ENCODE measurements around the gene AUTS2. TPM values are rescaled to one million over a fixed set of nuclear protein-coding genes. Genes with fewer than 3 reads are reported as not detected.

Gene AUTS2
- total RNA-seq, 1 donor from 2014 or later, result 56.0 TPM

DNA sequence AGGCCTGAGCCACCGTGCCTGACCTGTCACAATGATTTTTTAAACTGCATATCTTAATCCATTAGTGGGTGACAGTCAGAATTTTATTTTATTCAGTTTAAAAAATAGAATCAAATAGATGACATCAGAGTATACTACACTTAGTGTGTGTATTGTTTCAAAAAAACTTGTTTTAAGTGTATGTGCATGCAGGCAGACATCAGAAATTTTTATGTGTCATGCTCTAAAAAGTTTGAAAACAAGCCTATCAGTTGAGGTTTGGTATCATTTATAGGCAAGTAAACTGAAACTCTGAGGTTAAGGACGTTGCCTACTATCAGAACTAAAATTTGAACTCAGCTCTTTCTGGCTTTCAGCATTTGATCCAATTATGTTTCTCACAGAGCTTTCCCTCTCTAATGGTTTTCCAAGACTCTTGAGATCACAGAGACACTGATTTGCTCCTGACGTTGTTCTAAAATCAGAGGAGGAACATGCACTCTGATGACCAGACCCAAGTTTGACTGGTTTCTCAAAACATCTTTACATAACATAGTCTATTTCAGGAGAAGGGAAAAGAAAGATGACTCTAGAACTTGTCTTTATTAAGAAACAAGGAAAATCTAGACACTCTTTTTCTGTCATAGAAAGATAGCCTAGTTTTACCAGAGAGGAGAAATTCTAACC lies 188.6 kb downstream of the AUTS2 start:
- Histone ChIP-seq H3K36me3 (no peaks in the 10 kb centered on the region), H3K4me3 (no peak overlapping the region), H3K4me1 (peaks cover 8% of the 10 kb centered on the region), H3K27ac (no peak overlapping the region), H3K27me3 (no peaks in the 10 kb centered on the region), H3K9me3 (no peaks in the 10 kb centered on the region)
- DNase-seq, result no peak
- ATAC-seq, result no peak
- intact Hi-C loops (cut with DNase I), result no loop called here
- TF ChIP-seq CTCF (IDR thresholded peaks at IDR 0.05), result no peak

GRCh38 chr7:69787736-69788431 lies 189.6 kb downstream of the AUTS2 start:
- no peaks in the 10 kb centered on the region for H3K27me3 ChIP-seq
- H3K36me3 ChIP-seq, result no peaks in the 10 kb centered on the region
- no peak overlapping the region for H3K4me3 ChIP-seq
- H3K4me1 ChIP-seq, result peaks cover 5% of the 10 kb centered on the region
- intact Hi-C loops (cut with DNase I), result no loop called here
- ATAC-seq, result no peak
- DNase-seq, result no peak
- no peak for TF ChIP-seq CTCF (IDR thresholded peaks at IDR 0.05)
- H3K9me3 ChIP-seq, result no peaks in the 10 kb centered on the region
- H3K27ac ChIP-seq, result no peak overlapping the region

GRCh38 chr7:69789563-69789962 lies 191.3 kb downstream of the AUTS2 start:
- H3K27me3 ChIP-seq, result no peaks in the 10 kb centered on the region
- ATAC-seq, result no peak
- no peak for DNase-seq
- no peaks in the 10 kb centered on the region for H3K9me3 ChIP-seq
- H3K4me1 ChIP-seq, result peaks cover 5% of the 10 kb centered on the region
- TF ChIP-seq CTCF (IDR thresholded peaks at IDR 0.05), result no peak
- intact Hi-C loops (cut with DNase I), result no loop called here
- no peak overlapping the region for H3K4me3 ChIP-seq
- H3K36me3 ChIP-seq, result no peaks in the 10 kb centered on the region
- no peak overlapping the region for H3K27ac ChIP-seq

DNA sequence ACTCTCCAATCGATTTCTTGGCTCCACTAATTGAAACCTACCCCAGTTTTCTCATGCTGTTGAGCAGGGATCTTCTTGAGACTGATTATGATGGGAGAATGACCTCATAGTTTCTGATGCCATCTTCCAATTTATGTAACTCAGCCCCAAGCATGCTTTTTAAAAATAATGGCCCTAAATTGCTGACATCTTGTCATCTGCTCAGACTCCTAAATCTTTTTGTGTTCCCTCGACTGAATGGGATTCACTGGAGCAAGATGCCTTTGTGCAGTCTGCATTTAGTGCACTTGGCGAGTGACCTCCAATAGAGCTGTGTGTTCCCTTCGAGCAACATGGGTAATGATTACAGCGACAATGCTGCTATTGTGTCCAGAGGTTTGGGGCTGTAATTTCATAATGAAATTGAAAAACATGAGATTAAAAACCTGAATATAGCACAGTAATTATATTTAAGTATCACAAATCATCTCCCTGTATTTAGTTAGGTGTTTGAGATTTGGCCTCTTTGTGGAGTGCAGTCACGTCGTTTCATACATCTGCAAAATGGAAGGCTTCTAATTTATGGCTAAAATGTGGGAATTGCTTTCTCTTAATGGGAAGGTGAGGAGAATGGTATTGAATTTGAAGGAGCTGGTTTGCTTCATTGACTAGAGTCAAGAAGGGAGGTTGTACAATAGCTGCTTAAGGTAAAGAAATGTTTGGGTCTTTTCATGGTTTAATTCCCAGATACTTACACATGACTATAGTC lies 192.9 kb downstream of the AUTS2 start:
- Histone ChIP-seq H3K4me3 (no peak overlapping the region), H3K27ac (no peak overlapping the region), H3K36me3 (no peaks in the 10 kb centered on the region), H3K27me3 (no peaks in the 10 kb centered on the region), H3K9me3 (no peaks in the 10 kb centered on the region), H3K4me1 (peaks cover 5% of the 10 kb centered on the region)
- ATAC-seq (no peak), DNase-seq (no peak)
- intact Hi-C loops (cut with DNase I), result no loop called here
- no peak for TF ChIP-seq CTCF (IDR thresholded peaks at IDR 0.05)

DNA sequence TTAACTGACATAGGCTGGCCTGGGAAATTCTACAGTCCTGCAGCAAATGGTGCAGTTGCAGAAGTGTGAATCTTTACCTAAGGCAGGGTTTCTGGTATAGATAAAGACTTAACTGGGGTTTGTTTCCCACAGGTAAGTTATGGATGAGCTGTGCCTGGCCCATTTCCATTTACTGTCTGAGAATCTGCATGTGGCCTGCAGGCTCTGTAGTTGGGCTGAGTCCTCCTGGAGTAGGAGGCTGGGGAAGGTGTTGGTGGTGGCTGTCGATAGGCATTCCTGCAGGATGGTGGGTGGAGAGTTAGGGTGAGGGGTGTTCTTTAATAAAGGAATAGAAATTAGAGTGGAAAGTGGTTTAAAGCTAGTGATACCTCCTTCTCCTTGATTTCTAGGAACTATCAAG lies 193.5 kb downstream of the AUTS2 start:
- H3K27ac ChIP-seq, result no peak overlapping the region
- ATAC-seq (no peak), DNase-seq (no peak)
- no peaks in the 10 kb centered on the region for H3K27me3 ChIP-seq
- intact Hi-C loops (cut with DNase I), result no loop called here
- H3K4me1 ChIP-seq, result peaks cover 5% of the 10 kb centered on the region
- TF ChIP-seq CTCF (IDR thresholded peaks at IDR 0.05), result no peak
- no peaks in the 10 kb centered on the region for H3K36me3 ChIP-seq
- no peaks in the 10 kb centered on the region for H3K9me3 ChIP-seq
- no peak overlapping the region for H3K4me3 ChIP-seq
